Peyer's patch (tissue), 4 donors: ENCODE results near the gene TSPO.

Experiments
- POLR2A ChIP-seq, 2 donors: fragments of 450-650 bp; IDR thresholded peaks; one replicate each; pipeline ENCODE4 v1.5.1; 2017; ENCODE audit warnings: antibody characterized with exemption in 2 of 2, mild to moderate bottlenecking in 2 of 2, moderate library complexity in 2 of 2
- TF ChIP-seq, protein P1 (sequence below), 6 experiments: fragments of 450-650 bp in 4 of 6; fragments of 200-600 bp in 2 of 6; sonication (generic) in 1 of 6; IDR thresholded peaks; one replicate each; pipeline ENCODE4 v1.5.1; 2017 to 2019; ENCODE audit warnings: antibody characterized with exemption in 6 of 6, mild to moderate bottlenecking in 3 of 6, moderate library complexity in 1 of 6

DNA sequence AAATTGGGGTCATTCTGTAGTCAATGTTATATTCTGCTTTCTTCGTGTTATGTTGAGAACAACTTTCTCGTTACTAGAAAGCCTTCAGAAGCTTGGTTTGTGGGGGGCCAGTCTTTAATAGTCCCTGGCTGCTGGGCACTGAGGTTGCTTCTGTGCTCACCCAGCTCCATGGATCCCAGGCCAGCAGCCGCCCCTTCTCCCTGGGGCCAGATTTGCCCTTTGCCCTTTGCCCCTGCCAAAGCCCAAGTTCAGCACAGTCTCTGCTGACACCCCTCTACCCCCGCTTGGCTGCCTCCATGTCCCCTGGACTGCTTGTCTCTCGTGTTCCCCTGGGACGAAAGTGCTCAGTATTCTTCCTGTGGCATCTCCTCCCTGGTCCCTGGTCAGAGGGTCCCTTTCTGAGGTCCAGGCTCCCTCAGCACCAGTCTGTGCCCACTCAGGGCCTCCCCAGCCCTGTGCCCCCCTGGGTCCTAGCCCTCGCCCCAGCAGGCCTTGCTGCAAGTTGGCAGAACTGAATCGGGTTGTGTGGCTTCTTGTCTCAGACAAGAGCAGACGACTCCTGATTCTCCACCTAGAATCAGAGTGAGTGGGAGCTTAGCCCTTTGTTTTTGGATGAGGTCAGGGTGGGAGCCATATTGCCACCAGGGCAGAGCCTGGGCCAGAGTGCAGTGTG, 6.7 kb downstream of the TSPO start:
- TF ChIP-seq, protein P1, sequence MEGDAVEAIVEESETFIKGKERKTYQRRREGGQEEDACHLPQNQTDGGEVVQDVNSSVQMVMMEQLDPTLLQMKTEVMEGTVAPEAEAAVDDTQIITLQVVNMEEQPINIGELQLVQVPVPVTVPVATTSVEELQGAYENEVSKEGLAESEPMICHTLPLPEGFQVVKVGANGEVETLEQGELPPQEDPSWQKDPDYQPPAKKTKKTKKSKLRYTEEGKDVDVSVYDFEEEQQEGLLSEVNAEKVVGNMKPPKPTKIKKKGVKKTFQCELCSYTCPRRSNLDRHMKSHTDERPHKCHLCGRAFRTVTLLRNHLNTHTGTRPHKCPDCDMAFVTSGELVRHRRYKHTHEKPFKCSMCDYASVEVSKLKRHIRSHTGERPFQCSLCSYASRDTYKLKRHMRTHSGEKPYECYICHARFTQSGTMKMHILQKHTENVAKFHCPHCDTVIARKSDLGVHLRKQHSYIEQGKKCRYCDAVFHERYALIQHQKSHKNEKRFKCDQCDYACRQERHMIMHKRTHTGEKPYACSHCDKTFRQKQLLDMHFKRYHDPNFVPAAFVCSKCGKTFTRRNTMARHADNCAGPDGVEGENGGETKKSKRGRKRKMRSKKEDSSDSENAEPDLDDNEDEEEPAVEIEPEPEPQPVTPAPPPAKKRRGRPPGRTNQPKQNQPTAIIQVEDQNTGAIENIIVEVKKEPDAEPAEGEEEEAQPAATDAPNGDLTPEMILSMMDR (IDR thresholded peaks at IDR 0.05), result no peak
- no peak for TF ChIP-seq POLR2A (IDR thresholded peaks at IDR 0.05)
